Endothelial cell of umbilical vein (primary cell): ENCODE results near the gene AHRR. TPM values are rescaled to one million over a fixed set of nuclear protein-coding genes. Genes with fewer than 3 reads are reported as not detected.

Source experiments
- BruUV-seq: library from RNA; stranded (reverse); fragments of 400-500 nt; replicated peaks from 2 replicates; lab custom pipeline; 2021; lab: Mats Ljungman, UMichigan
- CTCF ChIA-PET: fragments of 300-600, 350-600 bp; sonication (Branson Sonifier 250); formaldehyde crosslinking; loops from one replicate; lab custom pipeline; 2021; ENCODE audit warnings: antibody characterized with exemption, inconsistent platforms; lab: Charles Lee
- POLR2A ChIA-PET: fragments of 300-600, 350-600 bp; sonication (Branson Sonifier 250); formaldehyde crosslinking; loops from one replicate; lab custom pipeline; 2021; ENCODE audit warnings: antibody characterized with exemption, inconsistent platforms; lab: Charles Lee
- DNase-seq: peaks from one replicate; pipeline ENCODE4 v3.0.0-alpha.2; 2011; ENCODE audit warnings: low read depth, low spot score
- FAIRE-seq: peaks from 2 replicates; lab custom pipeline; 2011; peaks lifted over from hg19 to GRCh38; lab: Jason Lieb, UNC
- H2AFZ ChIP-seq: 2 replicates; pipeline ENCODE4 v1.6.0; 2012; ENCODE audit warnings: low read depth, low read length, control low read depth, inconsistent platforms
- H3K27ac ChIP-seq: 2 replicates; pipeline ENCODE4 v1.5.1; 2011; ENCODE audit warnings: low read depth, mild to moderate bottlenecking, control low read depth, low read length, moderate library complexity; ENCODE audit not compliant: insufficient read depth
- H3K27me3 ChIP-seq, 2 experiments: 2 replicates each; pipeline versions ENCODE4 v1.6.0 to v1.6.1; 2011; ENCODE audit warnings: low read length in 2 of 2, mixed read lengths in 1 of 2; ENCODE audit not compliant: control insufficient read depth in 2 of 2, insufficient read depth in 2 of 2
- H3K36me3 ChIP-seq, 2 experiments: 2 replicates in 1 of 2; 3 replicates in 1 of 2; pipeline ENCODE4 v1.5.1; 2011; ENCODE audit warnings: low read length in 2 of 2, mild to moderate bottlenecking in 1 of 2, moderate library complexity in 1 of 2; ENCODE audit not compliant: control insufficient read depth in 2 of 2, insufficient read depth in 2 of 2; ENCODE audit errors: extremely low read depth in 1 of 2
- H3K4me1 ChIP-seq: 3 replicates; pipeline ENCODE4 v1.5.1; 2011; ENCODE audit warnings: mild to moderate bottlenecking, low read length; ENCODE audit not compliant: control insufficient read depth, insufficient read depth; ENCODE audit errors: extremely low read depth
- H3K4me2 ChIP-seq: 2 replicates; pipeline ENCODE4 v1.6.1; 2011; ENCODE audit warnings: low read length, control low read depth, mixed read lengths; ENCODE audit not compliant: insufficient read depth
- H3K4me3 ChIP-seq, 3 experiments: fragments of 200-600 bp in 1 of 3; sonication (generic), shearing (Covaris generic) in 1 of 3; replicated peaks in 1 of 3; 2 replicates each; pipeline ENCODE4 v1.5.1; 2011 to 2016; ENCODE audit warnings: control low read depth in 3 of 3, low read length in 3 of 3, mild to moderate bottlenecking in 2 of 3, inconsistent platforms in 1 of 3, low read depth in 1 of 3, moderate library complexity in 1 of 3; ENCODE audit not compliant: insufficient read depth in 1 of 3
- H3K79me2 ChIP-seq: 2 replicates; pipeline ENCODE4 v1.6.0; 2012; ENCODE audit warnings: low read length, inconsistent platforms; ENCODE audit not compliant: control insufficient read depth, insufficient read depth
- H3K9ac ChIP-seq: replicated peaks from 2 replicates; pipeline ENCODE3; 2011; ENCODE audit warnings: low read length, control low read depth; ENCODE audit not compliant: insufficient read depth; ENCODE audit errors: extremely low read depth
- H3K9me1 ChIP-seq: replicated peaks from 3 replicates; pipeline ENCODE4 v1.6.0; 2011; ENCODE audit warnings: mild to moderate bottlenecking, low read length; ENCODE audit not compliant: control insufficient read depth, insufficient read depth; ENCODE audit errors: extremely low read depth
- H3K9me3 ChIP-seq: replicated peaks from 2 replicates; pipeline ENCODE4 v1.5.1; 2012; ENCODE audit warnings: low read length, inconsistent platforms; ENCODE audit not compliant: control insufficient read depth, insufficient read depth
- H4K20me1 ChIP-seq: replicated peaks from 2 replicates; pipeline ENCODE3; 2011; ENCODE audit warnings: mild to moderate bottlenecking, low read length; ENCODE audit not compliant: control insufficient read depth, insufficient read depth; ENCODE audit errors: extremely low read depth
- EZH2 ChIP-seq: IDR thresholded peaks from 2 replicates; pipeline ENCODE4 v1.6.1; 2012; ENCODE audit warnings: borderline replicate concordance, low read depth, mild to moderate bottlenecking, moderate library complexity, low read length, inconsistent platforms; ENCODE audit not compliant: severe bottlenecking
- FOS ChIP-seq: IDR thresholded peaks from 2 replicates; pipeline ENCODE4 v1.6.1; 2011; ENCODE audit warnings: mild to moderate bottlenecking, low read length, moderate library complexity, borderline replicate concordance; ENCODE audit not compliant: insufficient read depth
- GATA2 ChIP-seq: IDR thresholded peaks from 2 replicates; pipeline ENCODE4 v1.7.0; 2011; ENCODE audit warnings: low read depth, mild to moderate bottlenecking, moderate library complexity, mixed read lengths, low read length; ENCODE audit not compliant: insufficient read length, insufficient read depth
- JUN ChIP-seq: IDR thresholded peaks from 2 replicates; pipeline ENCODE4 v1.6.1; 2011; ENCODE audit warnings: borderline replicate concordance, low read depth; ENCODE audit not compliant: insufficient read length, insufficient read depth
- MYC ChIP-seq: IDR thresholded peaks from one replicate; pipeline ENCODE4 v1.6.1; 2011; ENCODE audit warnings: mild to moderate bottlenecking, low read depth, low read length
- POLR2A ChIP-seq: IDR thresholded peaks from 2 replicates; pipeline ENCODE4 v1.6.1; 2012; ENCODE audit warnings: low read depth, mild to moderate bottlenecking, control low read depth, low read length
- POLR2AphosphoS5 ChIP-seq: IDR thresholded peaks from 2 replicates; pipeline ENCODE4 v1.6.1; 2012; ENCODE audit warnings: low read depth, mild to moderate bottlenecking, control low read depth, low read length, moderate library complexity; ENCODE audit not compliant: insufficient read depth
- dilution Hi-C: fragments of 300-500 bp; cut with MboI; formaldehyde crosslinking; loops from one replicate; pipeline ENCODE4 v1.15.0; 2019; ENCODE audit warnings: low sequenced_read_pairs; ENCODE audit not compliant: extremely low pct_ligation_motif_present
- intact Hi-C: fragments of 100-400 bp; cut with micrococcal nuclease; formaldehyde crosslinking; loops from one replicate; pipeline ENCODE4 v1.10.0; 2022
- polyA plus RNA-seq, 4 experiments: library from polyadenylated mRNA; depleted of rRNA in 3 of 4; stranded (reverse) in 3 of 4; unstranded in 1 of 4; fragments of >200 nt; gene quantifications; 2 replicates each; pipeline versions ENCODE4 v1.2.1 to v1.2.3, GENCODE V29; 2011 to 2012; ENCODE audit warnings: missing spikeins in 1 of 4
- total RNA-seq: library from RNA; stranded (reverse); gene quantifications from 2 replicates; pipeline ENCODE4 v1.2.3, GENCODE V29; 2021
- TF ChIP-seq, protein P1 (sequence below): IDR thresholded peaks from 2 replicates; pipeline ENCODE4 v1.6.1; 2011; ENCODE audit not compliant: insufficient read depth, insufficient read length
- TF ChIP-seq, protein P2 (sequence below), 2 donors: IDR thresholded peaks; 1 replicate in 1 of 2; 2 replicates in 1 of 2; pipeline ENCODE4 v1.5.1; 2011; ENCODE audit warnings: low read length in 2 of 2, mild to moderate bottlenecking in 2 of 2, moderate library complexity in 2 of 2, control low read depth in 1 of 2, inconsistent platforms in 1 of 2, low read depth in 1 of 2; ENCODE audit not compliant: insufficient read depth in 1 of 2; ENCODE audit errors: extremely low read depth in 1 of 2

Gene AHRR
- total and polyA plus RNA-seq, 2 donors (not counting 3 experiments of a cell fraction or from before 2014, with no cell fraction given), result 3.1 to 7.3 TPM

- peak within 1 kb of the TSS; percentile 56 for H3K9ac ChIP-seq
- H3K4me3 ChIP-seq, result peak within 1 kb of the TSS; percentile 5 to 92 (median 59)
- H3K36me3 ChIP-seq, result peaks cover 2 to 3% of the 10 kb centered on the region in 2 experiments
- BruUV-seq, result TSS peak; percentile 90
- no peaks in the 10 kb centered on the region for H3K9me1 ChIP-seq
- H3K27ac ChIP-seq, result peak within 1 kb of the TSS; percentile 47
- peak within 1 kb of the TSS; percentile 36 for H2AFZ ChIP-seq
- peak; percentile 83 for FAIRE-seq
- no peaks in the 10 kb centered on the region for H3K27me3 ChIP-seq
- CTCF ChIA-PET, result interaction anchor here (1.0 kb wide), 1 partner anchor 126 kb away, joined by 3 read pairs; no protein-coding TSS in a partner anchor
- peaks cover 12% of the 10 kb centered on the region for H3K79me2 ChIP-seq
- H3K4me2 ChIP-seq, result peak within 1 kb of the TSS; percentile 46
- peak; percentile 50 for DNase-seq
- intact Hi-C loops (no loop called here), dilution Hi-C loops (no loop called here)
- peaks cover 10% of the 10 kb centered on the region for H3K4me1 ChIP-seq
- no peaks in the 10 kb centered on the region for H3K9me3 ChIP-seq
- no peaks in the 10 kb centered on the region for H4K20me1 ChIP-seq
- POLR2A ChIA-PET, result no interaction called here
- TF ChIP-seq, protein P1, sequence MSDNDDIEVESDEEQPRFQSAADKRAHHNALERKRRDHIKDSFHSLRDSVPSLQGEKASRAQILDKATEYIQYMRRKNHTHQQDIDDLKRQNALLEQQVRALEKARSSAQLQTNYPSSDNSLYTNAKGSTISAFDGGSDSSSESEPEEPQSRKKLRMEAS, result peak; percentile 70
- no peak for TF ChIP-seq JUN
- TF ChIP-seq FOS, result no peak
- peak; percentile 95 for TF ChIP-seq POLR2AphosphoS5
- TF ChIP-seq EZH2, result no peak
- peak; percentile 84 for TF ChIP-seq POLR2A
- TF ChIP-seq GATA2, result no peak
- TF ChIP-seq, protein P2, sequence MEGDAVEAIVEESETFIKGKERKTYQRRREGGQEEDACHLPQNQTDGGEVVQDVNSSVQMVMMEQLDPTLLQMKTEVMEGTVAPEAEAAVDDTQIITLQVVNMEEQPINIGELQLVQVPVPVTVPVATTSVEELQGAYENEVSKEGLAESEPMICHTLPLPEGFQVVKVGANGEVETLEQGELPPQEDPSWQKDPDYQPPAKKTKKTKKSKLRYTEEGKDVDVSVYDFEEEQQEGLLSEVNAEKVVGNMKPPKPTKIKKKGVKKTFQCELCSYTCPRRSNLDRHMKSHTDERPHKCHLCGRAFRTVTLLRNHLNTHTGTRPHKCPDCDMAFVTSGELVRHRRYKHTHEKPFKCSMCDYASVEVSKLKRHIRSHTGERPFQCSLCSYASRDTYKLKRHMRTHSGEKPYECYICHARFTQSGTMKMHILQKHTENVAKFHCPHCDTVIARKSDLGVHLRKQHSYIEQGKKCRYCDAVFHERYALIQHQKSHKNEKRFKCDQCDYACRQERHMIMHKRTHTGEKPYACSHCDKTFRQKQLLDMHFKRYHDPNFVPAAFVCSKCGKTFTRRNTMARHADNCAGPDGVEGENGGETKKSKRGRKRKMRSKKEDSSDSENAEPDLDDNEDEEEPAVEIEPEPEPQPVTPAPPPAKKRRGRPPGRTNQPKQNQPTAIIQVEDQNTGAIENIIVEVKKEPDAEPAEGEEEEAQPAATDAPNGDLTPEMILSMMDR (IDR thresholded peaks at IDR 0.05; ENCODE audit: extremely low read depth in 1 of 2, insufficient read depth in 1 of 2, low read depth in 1 of 2, low read length in 2 of 2), result no peak
- TF ChIP-seq MYC, result no peak
These were observed 121.1 kb downstream of the AHRR start, which contains the start of gene EXOC3 for GRCh38 chr5:442335-443238. TSS of gene EXOC3 (plus strand) at chr5:443176. CDS start at chr5:446206, 3,030 bp downstream.
